ENCODE results near the gene ATP9B. TPM values are rescaled to one million over a fixed set of nuclear protein-coding genes. Genes with fewer than 3 reads are reported as not detected.
"Not testable (repeated sequence)": the region's sequence is repeated elsewhere in the genome, so short reads cannot be mapped to it uniquely, and the experiment has no call there.

The ATP9B gene
- total RNA-seq, 2 experiments from 2014 or later = 61.9 to 63.5 TPM

DNA sequence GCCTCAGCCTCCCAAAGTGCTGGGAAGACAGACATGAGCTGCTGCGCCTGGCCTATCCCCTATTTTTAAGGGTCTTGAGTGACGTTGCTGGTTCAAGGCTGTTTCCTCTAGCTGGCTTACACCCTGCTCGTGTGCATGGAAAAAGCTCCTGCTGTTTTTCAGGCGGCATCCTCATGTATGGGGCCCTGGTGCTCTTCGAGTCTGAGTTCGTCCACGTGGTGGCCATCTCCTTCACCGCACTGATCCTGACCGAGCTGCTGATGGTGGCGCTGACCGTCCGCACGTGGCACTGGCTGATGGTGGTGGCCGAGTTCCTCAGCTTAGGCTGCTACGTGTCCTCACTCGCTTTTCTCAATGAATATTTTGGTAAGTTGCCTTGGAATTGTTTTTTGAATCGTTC, 304.5 kb downstream of the ATP9B start:
- peaks cover 23% of the 10 kb centered on the region for H3K36me3 ChIP-seq (ENCODE audit: insufficient read depth, low read length)
- Mint-ChIP-seq H3K36me3 (ENCODE audit: low read depth) (peaks cover 46% of the 10 kb centered on the region), H3K27me3 (no peaks in the 10 kb centered on the region), H3K27ac (no peak overlapping the region), H3K9me3 (no peaks in the 10 kb centered on the region), H3K4me1 (ENCODE audit: low read depth) (peaks cover 21% of the 10 kb centered on the region), H3K4me3 (no peak overlapping the region)
- POLR2A ChIA-PET = no interaction called here
- no peaks in the 10 kb centered on the region for H3K27me3 ChIP-seq (ENCODE audit: control insufficient read depth in 1 of 2, insufficient read depth in 2 of 2, low read length in 2 of 2)
- no peak for ATAC-seq (ENCODE audit: poor library complexity)
- peaks cover 15% of the 10 kb centered on the region for H3K4me1 ChIP-seq (ENCODE audit: insufficient read depth, low read length)
- DNase-seq = no peak
- no peak overlapping the region for H3K27ac ChIP-seq (ENCODE audit: low read depth in 1 of 2, low read length in 2 of 2)
- TF ChIP-seq, protein P1, sequence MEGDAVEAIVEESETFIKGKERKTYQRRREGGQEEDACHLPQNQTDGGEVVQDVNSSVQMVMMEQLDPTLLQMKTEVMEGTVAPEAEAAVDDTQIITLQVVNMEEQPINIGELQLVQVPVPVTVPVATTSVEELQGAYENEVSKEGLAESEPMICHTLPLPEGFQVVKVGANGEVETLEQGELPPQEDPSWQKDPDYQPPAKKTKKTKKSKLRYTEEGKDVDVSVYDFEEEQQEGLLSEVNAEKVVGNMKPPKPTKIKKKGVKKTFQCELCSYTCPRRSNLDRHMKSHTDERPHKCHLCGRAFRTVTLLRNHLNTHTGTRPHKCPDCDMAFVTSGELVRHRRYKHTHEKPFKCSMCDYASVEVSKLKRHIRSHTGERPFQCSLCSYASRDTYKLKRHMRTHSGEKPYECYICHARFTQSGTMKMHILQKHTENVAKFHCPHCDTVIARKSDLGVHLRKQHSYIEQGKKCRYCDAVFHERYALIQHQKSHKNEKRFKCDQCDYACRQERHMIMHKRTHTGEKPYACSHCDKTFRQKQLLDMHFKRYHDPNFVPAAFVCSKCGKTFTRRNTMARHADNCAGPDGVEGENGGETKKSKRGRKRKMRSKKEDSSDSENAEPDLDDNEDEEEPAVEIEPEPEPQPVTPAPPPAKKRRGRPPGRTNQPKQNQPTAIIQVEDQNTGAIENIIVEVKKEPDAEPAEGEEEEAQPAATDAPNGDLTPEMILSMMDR (IDR thresholded peaks at IDR 0.05) = no peak
- CTCF ChIA-PET = no interaction called here
- intact Hi-C loops (cut with DNase I, micrococcal nuclease) = loop anchor here in 1 of 2 experiments (10.0 kb wide), 1 partner anchor 661 kb away; the partner anchor contains the start of gene RBFA
- H3K4me3 ChIP-seq (ENCODE audit: low read length) = no peak overlapping the region
- no peaks in the 10 kb centered on the region for H3K9me3 ChIP-seq (ENCODE audit: control insufficient read depth in 1 of 2, insufficient read depth in 1 of 2, low read length in 2 of 2)

DNA sequence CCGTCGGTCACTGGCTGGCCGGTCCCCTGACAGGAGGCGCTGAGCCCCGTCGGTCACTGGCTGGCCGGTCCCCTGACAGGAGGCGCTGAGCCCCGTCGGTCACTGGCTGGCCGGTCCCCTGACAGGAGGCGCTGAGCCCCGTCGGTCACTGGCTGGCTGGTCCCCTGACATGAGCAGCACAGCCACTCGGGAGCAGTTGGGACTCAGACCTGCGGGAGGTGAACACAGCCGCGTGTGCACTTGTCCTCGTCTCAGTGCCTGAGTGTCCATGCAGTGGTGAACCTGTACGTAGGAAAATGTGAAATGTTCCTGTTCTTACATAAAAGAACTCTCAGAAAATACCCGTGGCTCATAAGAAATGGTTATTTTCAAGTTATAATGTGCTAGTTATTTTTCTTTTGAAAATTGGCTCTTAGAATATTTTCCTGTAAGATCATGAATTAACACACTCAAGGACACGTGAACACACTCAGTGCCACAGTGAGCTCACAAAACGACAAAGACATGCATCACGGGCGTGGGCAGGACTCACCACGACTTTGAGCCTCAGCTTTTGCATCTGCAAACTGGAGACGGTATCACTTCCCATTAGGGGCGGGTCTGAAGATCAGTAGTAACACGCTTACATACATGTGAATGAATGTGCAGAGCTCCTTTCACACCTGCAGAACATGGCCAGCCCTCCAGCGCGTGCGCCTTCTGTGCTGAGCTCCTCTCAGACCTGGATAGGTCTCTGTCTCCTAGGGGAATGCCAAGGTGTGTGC, 305.4 kb downstream of the ATP9B start:
- ATAC-seq (ENCODE audit: poor library complexity) (no peak), DNase-seq (peak in 1 of 14 experiments; percentile 16)
- no peaks in the 10 kb centered on the region for H3K9me3 Mint-ChIP-seq
- Histone ChIP-seq H3K4me1 (ENCODE audit: insufficient read depth, low read length) (peaks cover 20% of the 10 kb centered on the region), H3K27me3 (ENCODE audit: control insufficient read depth in 1 of 2, insufficient read depth in 2 of 2, low read length in 2 of 2) (no peaks in the 10 kb centered on the region), H3K4me3 (ENCODE audit: low read length) (no peak overlapping the region), H3K9me3 (ENCODE audit: control insufficient read depth in 1 of 2, insufficient read depth in 1 of 2, low read length in 2 of 2) (no peaks in the 10 kb centered on the region), H3K36me3 (ENCODE audit: insufficient read depth, low read length) (peaks cover 23% of the 10 kb centered on the region), H3K27ac (ENCODE audit: low read depth in 1 of 2, low read length in 2 of 2) (no peak overlapping the region)
- H3K27me3 Mint-ChIP-seq = no peaks in the 10 kb centered on the region
- intact Hi-C loops (cut with DNase I, micrococcal nuclease) = loop anchor here in 1 of 2 experiments (10.0 kb wide), 1 partner anchor 660 kb away; the partner anchor contains the start of gene RBFA
- no peak overlapping the region for H3K4me3 Mint-ChIP-seq
- ChIA-PET CTCF (no interaction called here), POLR2A (no interaction called here)
- peaks cover 50% of the 10 kb centered on the region for H3K36me3 Mint-ChIP-seq (ENCODE audit: low read depth)
- peaks cover 26% of the 10 kb centered on the region for H3K4me1 Mint-ChIP-seq (ENCODE audit: low read depth)
- H3K27ac Mint-ChIP-seq = no peak overlapping the region
- TF ChIP-seq, protein P1 (IDR thresholded peaks at IDR 0.05) = no peak

DNA sequence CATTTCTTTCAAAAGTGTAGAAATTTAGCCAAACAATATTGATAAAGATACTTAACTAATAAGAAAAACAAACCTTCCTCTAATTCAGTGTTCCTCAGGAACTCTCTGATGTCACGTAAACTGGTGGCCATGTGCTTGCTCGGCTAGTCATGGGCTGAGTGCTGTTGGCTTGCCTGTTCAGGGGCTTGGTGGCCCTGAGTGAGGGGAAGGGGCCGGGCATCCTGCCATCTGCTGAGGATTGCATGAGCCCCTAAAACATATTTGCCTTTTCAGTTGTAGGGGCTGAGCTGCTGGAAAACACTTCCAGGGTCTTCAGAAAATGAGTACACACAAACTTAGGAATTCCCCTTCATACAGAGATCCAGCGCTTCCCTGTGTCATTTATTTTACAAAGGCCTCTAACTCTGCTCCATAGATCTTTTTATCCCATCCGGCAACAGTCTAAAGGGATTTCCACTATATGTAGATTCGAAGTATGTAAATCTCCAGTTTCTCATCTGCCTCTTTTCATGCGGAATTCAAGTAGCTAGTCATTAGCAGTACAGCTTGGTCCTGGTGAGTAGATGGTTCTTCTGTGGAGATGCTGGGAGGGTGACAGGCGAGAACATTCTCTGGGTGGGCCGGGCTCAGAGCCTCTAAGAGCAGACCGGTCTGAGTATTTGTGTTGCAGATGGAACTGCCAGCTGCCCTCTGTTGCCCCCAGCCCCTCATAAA, 306.4 kb downstream of the ATP9B start:
- H3K36me3 ChIP-seq (ENCODE audit: insufficient read depth, low read length) = peaks cover 23% of the 10 kb centered on the region
- H3K4me3 ChIP-seq (ENCODE audit: low read length) = no peak overlapping the region
- Mint-ChIP-seq H3K27me3 (no peaks in the 10 kb centered on the region), H3K9me3 (no peaks in the 10 kb centered on the region), H3K4me3 (no peak overlapping the region), H3K4me1 (ENCODE audit: low read depth) (peaks cover 20% of the 10 kb centered on the region), H3K27ac (no peak overlapping the region), H3K36me3 (ENCODE audit: low read depth) (peaks cover 50% of the 10 kb centered on the region)
- ChIA-PET POLR2A (interaction anchor here (0.6 kb wide), 1 partner anchor 90 kb away, joined by 4 read pairs; no protein-coding TSS in a partner anchor), CTCF (no interaction called here)
- TF ChIP-seq, protein P1 (IDR thresholded peaks at IDR 0.05) = no peak
- DNase-seq = no peak
- intact Hi-C loops (cut with DNase I, micrococcal nuclease) = loop anchor here in 1 of 2 experiments (10.0 kb wide), 1 partner anchor 659 kb away; the partner anchor contains the start of gene RBFA
- no peak for ATAC-seq (ENCODE audit: poor library complexity)
- H3K4me1 ChIP-seq (ENCODE audit: insufficient read depth, low read length) = peaks cover 20% of the 10 kb centered on the region
- H3K27me3 ChIP-seq (ENCODE audit: control insufficient read depth in 1 of 2, insufficient read depth in 2 of 2, low read length in 2 of 2) = no peaks in the 10 kb centered on the region
- H3K9me3 ChIP-seq (ENCODE audit: control insufficient read depth in 1 of 2, insufficient read depth in 1 of 2, low read length in 2 of 2) = no peaks in the 10 kb centered on the region
- no peak overlapping the region for H3K27ac ChIP-seq (ENCODE audit: low read depth in 1 of 2, low read length in 2 of 2)

DNA sequence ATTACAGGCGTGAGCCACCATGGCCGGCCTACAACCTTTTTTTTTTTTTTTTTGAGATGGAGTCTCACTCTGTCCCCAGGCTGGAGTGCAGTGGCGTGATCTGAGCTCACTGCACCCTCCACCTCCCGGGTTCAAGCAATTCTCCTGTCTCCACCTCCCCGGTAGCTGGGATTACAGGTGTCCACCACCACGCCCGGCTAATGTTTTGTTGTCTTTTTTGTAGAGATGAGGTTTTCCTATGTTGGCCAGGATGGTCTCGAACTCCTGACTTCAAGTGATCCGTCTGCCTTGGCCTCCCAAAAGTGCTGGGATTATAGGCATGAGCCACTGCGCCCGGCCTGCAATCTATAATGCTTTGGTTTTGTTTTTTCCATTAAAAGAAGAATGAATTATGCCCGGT, 307.5 kb downstream of the ATP9B start:
- H3K27ac Mint-ChIP-seq = not testable (repeated sequence)
- H3K36me3 Mint-ChIP-seq (ENCODE audit: low read depth) = peaks cover 47% of the 10 kb centered on the region
- intact Hi-C loops (cut with DNase I, micrococcal nuclease) = loop anchor here in 1 of 2 experiments (10.0 kb wide), 1 partner anchor 658 kb away; the partner anchor contains the start of gene RBFA

More for the DNA sequence above, 307.5 kb downstream of the ATP9B start:
- H3K4me1 ChIP-seq (ENCODE audit: insufficient read depth, low read length) = peaks cover 13% of the 10 kb centered on the region
- POLR2A ChIA-PET; ATAC-seq (ENCODE audit: poor library complexity); H3K27me3 Mint-ChIP-seq; H3K9me3 Mint-ChIP-seq; H3K4me3 ChIP-seq (ENCODE audit: low read length); H3K27ac ChIP-seq (ENCODE audit: low read depth in 1 of 2, low read length in 2 of 2); DNase-seq; H3K27me3 ChIP-seq (ENCODE audit: control insufficient read depth in 1 of 2, insufficient read depth in 2 of 2, low read length in 2 of 2); CTCF ChIA-PET; H3K4me3 Mint-ChIP-seq; H3K9me3 ChIP-seq (ENCODE audit: control insufficient read depth in 1 of 2, insufficient read depth in 1 of 2, low read length in 2 of 2): not testable (repeated sequence)
- H3K4me1 Mint-ChIP-seq (ENCODE audit: low read depth) = peaks cover 12% of the 10 kb centered on the region
- H3K36me3 ChIP-seq (ENCODE audit: insufficient read depth, low read length) = peaks cover 23% of the 10 kb centered on the region

Measured in CD4-positive, alpha-beta T cell (primary cell).